Adipocyte (in vitro differentiated cells): ENCODE measurements around the gene ZNF48.

ENCODE experiments used
- DNase-seq: peaks from one replicate; pipeline ENCODE4 v3.0.0-alpha.2; 2015; ENCODE audit warnings: low read depth
- H3K27me3 ChIP-seq: replicated peaks from 2 replicates; pipeline ENCODE4 v1.7.0; 2013; ENCODE audit warnings: mild to moderate bottlenecking, low read length, moderate library complexity; ENCODE audit not compliant: control insufficient read depth, insufficient read depth
- H3K36me3 ChIP-seq: 2 replicates; pipeline ENCODE4 v1.7.0; 2013; ENCODE audit warnings: low read length, mild to moderate bottlenecking, moderate library complexity; ENCODE audit not compliant: control insufficient read depth, insufficient read depth, severe bottlenecking
- H3K4me1 ChIP-seq: 2 replicates; pipeline ENCODE4 v1.7.0; 2013; ENCODE audit warnings: mild to moderate bottlenecking, low read length, moderate library complexity; ENCODE audit not compliant: control insufficient read depth, insufficient read depth
- H3K4me3 ChIP-seq: 2 replicates; pipeline ENCODE4 v1.7.0; 2013; ENCODE audit warnings: mild to moderate bottlenecking, low read length, moderate library complexity
- H3K9ac ChIP-seq: 2 replicates; pipeline ENCODE4 v1.7.0; 2013; ENCODE audit warnings: mild to moderate bottlenecking, low read length, moderate library complexity
- H3K9me3 ChIP-seq: 2 replicates; pipeline ENCODE4 v1.7.0; 2013; ENCODE audit warnings: mild to moderate bottlenecking, low read length, moderate library complexity; ENCODE audit not compliant: control insufficient read depth

Gene ZNF48

DNA sequence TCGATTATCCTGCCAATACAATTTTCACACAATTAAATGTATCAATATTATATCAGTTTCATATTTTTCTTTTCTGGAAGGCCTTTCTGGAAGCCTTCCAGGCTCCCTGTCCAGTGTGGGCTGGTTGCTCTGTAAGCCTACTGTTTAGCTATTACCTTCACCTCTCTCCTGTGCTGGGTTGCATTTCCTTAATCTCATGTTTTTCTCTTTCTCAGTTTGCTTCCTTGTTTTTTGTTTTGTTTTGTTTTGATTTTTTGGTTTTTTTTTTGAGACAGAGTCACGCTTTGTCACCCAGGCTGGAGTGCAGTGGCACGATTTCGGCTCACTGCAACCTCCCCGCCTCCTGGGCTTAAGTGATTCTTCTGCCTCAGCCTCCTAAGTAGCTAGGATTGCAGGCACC, 43.6 kb downstream of the ZNF48 start:
- H3K9me3 ChIP-seq, result no peaks in the 10 kb centered on the region
- no peak overlapping the region for H3K4me3 ChIP-seq
- peaks cover 8% of the 10 kb centered on the region for H3K4me1 ChIP-seq
- no peaks in the 10 kb centered on the region for H3K27me3 ChIP-seq
- H3K9ac ChIP-seq, result no peak overlapping the region
- DNase-seq, result no peak
- peaks cover 10% of the 10 kb centered on the region for H3K36me3 ChIP-seq

DNA sequence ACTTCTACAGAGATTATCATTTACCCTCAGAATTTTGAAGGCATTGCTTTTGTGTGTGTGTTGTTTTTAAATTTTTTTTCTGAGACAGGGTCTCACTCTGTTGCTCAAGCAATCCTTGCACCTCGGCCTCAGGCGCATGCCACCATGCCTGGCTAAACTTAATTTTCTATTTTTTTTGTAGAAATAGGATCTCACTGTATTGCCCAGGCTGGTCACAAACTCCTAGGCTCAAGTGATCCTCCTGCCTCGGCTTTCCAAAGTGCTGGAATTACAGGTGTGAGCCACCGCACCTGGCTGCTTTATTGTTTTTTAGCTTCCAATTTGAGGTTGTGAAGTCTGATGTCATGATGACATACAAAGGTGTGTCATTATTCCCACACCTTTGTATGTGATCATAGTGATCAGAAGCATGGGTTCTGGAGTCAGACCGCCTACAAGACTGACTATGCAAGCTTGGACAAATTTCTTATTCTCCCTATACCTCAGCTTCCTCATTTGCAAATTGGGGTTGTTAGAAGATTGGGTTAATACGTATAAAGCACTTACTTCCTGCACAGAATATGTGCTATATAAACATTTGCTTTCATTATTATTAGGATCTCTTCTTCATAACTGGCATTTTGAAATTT, 44.6 kb downstream of the ZNF48 start:
- Histone ChIP-seq H3K4me3 (no peak overlapping the region), H3K36me3 (peaks cover 15% of the 10 kb centered on the region), H3K27me3 (no peaks in the 10 kb centered on the region), H3K9ac (no peak overlapping the region), H3K9me3 (no peaks in the 10 kb centered on the region), H3K4me1 (peaks cover 18% of the 10 kb centered on the region)
- no peak for DNase-seq

DNA sequence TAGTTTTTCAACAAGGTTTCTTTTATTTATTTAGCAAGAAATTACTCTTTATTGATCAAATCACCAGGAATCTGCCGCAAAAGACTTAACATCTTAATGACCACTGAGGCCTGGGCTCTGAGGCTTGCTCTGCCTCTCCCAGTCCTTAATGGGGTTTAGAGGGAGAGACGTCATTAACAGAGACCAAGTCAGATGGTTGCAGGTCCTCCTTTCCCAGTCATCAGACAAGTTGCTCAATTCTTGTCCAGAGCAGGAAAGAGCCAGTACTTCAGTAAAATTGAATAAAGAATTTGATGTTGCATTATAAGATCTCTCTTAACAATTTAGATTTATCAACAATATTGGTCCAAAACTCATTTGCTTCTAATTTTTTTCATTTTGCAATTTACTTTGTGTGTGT, 48.4 kb downstream of the ZNF48 start:
- Histone ChIP-seq H3K9me3 (no peaks in the 10 kb centered on the region), H3K9ac (no peak overlapping the region), H3K27me3 (no peaks in the 10 kb centered on the region), H3K36me3 (peaks cover 15% of the 10 kb centered on the region), H3K4me1 (peaks cover 25% of the 10 kb centered on the region), H3K4me3 (peak overlapping the region; percentile 91)
- no peak for DNase-seq

- DNase-seq, result no peak
- Histone ChIP-seq H3K27me3 (no peaks in the 10 kb centered on the region), H3K9ac (peak overlapping the region; percentile 98), H3K36me3 (peaks cover 15% of the 10 kb centered on the region), H3K4me1 (peaks cover 25% of the 10 kb centered on the region), H3K4me3 (peak overlapping the region; percentile 91), H3K9me3 (no peaks in the 10 kb centered on the region)
These were observed 49.3 kb downstream of the ZNF48 start for GRCh38 chr16:30444231-30445148.

DNA sequence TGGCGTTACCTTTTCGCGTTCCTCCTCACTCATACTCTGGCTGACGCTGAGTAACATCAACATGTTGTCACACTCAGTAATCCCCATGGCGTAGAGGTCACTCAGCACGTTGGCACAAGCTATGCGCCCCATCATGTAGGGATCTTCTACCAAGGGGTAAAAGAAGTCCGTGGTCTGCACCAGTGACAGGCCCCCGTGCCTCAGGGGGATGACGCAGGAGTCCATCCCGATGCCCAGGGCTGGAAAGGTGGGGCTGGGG, 49.9 kb downstream of the ZNF48 start:
- H3K27me3 ChIP-seq, result no peaks in the 10 kb centered on the region
- peak overlapping the region; percentile 91 for H3K4me3 ChIP-seq
- peak overlapping the region; percentile 98 for H3K9ac ChIP-seq
- peaks cover 15% of the 10 kb centered on the region for H3K36me3 ChIP-seq
- H3K9me3 ChIP-seq, result no peaks in the 10 kb centered on the region
- peaks cover 25% of the 10 kb centered on the region for H3K4me1 ChIP-seq
- no peak for DNase-seq

DNA sequence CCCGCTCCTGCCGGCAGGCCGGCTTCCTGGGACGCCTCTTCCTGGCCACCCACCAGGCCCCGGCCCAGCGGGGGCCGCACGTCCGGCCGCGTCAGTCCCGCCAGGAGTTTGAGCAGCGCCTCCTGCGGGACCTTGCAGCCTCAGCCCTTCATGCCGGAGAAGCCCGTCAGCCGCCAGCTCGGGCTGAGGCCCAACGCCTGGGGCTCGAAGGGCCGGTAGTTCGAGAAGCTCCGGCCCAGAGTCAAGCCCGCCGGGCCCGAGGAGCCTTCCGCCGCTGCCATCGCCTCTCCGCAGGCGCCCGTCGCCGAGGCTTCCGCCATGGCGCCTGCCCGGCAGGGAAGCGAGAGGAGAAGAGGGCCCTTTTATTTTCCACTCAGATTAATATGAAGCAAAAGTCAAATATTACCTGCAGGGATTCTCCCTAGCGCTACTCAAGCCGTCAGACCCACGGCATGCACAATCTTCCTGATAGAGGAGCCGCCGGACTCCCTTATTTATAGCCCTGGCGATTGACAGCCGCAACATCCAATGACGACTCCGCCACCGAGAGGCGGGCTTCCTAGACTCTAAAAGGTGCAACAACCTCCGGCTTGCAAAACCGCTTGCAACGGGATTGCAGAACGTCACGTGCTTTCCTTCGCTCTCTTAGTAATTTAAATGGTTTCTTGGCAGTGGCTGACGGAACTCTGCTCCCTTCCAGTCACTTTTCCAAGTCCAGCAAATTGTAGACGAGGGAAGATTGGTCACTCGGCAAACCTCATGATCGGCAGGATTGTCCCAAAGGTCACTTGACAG, 50.4 kb downstream of the ZNF48 start, which contains the start of gene SEPHS2:
SEPHS2 (minus strand) TSS at position 467 of the 795 bp plus-strand sequence; CDS start at position 320, 147 bp downstream.
- H3K4me1 ChIP-seq, result peaks cover 25% of the 10 kb centered on the region
- peak; percentile 98 for DNase-seq
- no peaks in the 10 kb centered on the region for H3K9me3 ChIP-seq
- no peaks in the 10 kb centered on the region for H3K27me3 ChIP-seq
- H3K4me3 ChIP-seq, result peak within 1 kb of the TSS; percentile 91
- peak within 1 kb of the TSS; percentile 98 for H3K9ac ChIP-seq
- H3K36me3 ChIP-seq, result peaks cover 15% of the 10 kb centered on the region

- H3K9me3 ChIP-seq, result no peaks in the 10 kb centered on the region
- H3K36me3 ChIP-seq, result peaks cover 15% of the 10 kb centered on the region
- H3K4me1 ChIP-seq, result peaks cover 25% of the 10 kb centered on the region
- H3K4me3 ChIP-seq, result peak overlapping the region; percentile 91
- no peaks in the 10 kb centered on the region for H3K27me3 ChIP-seq
- H3K9ac ChIP-seq, result peak overlapping the region; percentile 98
- no peak for DNase-seq
These were observed 51.0 kb downstream of the ZNF48 start for GRCh38 chr16:30446203-30446595.

- Histone ChIP-seq H3K27me3 (no peaks in the 10 kb centered on the region), H3K4me1 (peaks cover 25% of the 10 kb centered on the region), H3K9me3 (no peaks in the 10 kb centered on the region), H3K9ac (no peak overlapping the region), H3K36me3 (peaks cover 15% of the 10 kb centered on the region), H3K4me3 (no peak overlapping the region)
- no peak for DNase-seq
These were observed 52.4 kb downstream of the ZNF48 start for GRCh38 chr16:30447512-30448226.

DNA sequence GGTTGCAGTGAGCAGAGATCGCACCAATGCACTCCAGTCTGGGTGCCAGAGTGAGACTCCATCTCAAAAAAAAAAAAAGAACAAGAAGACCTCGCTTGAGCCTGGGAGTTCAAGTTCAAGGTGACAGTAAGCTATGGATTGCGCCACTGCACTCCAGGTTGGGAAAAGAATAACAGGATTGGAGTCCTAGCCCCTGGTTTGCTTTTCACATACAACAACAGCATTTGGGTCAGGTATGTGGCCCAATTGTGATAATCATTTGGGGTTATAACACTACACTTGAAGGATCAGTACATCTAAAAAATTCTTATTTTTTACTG, 53.9 kb downstream of the ZNF48 start:
- no peaks in the 10 kb centered on the region for H3K9me3 ChIP-seq
- no peaks in the 10 kb centered on the region for H3K27me3 ChIP-seq
- no peak overlapping the region for H3K9ac ChIP-seq
- DNase-seq, result no peak
- peaks cover 3% of the 10 kb centered on the region for H3K36me3 ChIP-seq
- no peak overlapping the region for H3K4me3 ChIP-seq
- H3K4me1 ChIP-seq, result peaks cover 15% of the 10 kb centered on the region
